Neural cell (in vitro differentiated cells): ENCODE measurements around the gene CUL3. TPM values are rescaled to one million over a fixed set of nuclear protein-coding genes. Genes with fewer than 3 reads are reported as not detected.
"Not testable (repeated sequence)": the region's sequence is repeated elsewhere in the genome, so short reads cannot be mapped to it uniquely, and the experiment has no call there.

Experiments
- H2AFZ ChIP-seq: fragments of 200-600, 300-800 bp; sonication (generic), shearing (Covaris generic); 2 replicates; pipeline ENCODE4 v1.6.0; 2014; ENCODE audit warnings: low read depth, mild to moderate bottlenecking, antibody characterized with exemption, low read length, moderate library complexity
- H3F3A ChIP-seq: fragments of 200-600 bp; shearing (Covaris generic); 2 replicates; pipeline ENCODE4 v1.6.1; 2016; ENCODE audit warnings: mild to moderate bottlenecking, moderate library complexity, mixed read lengths, antibody characterized with exemption, low read length; ENCODE audit not compliant: insufficient read depth, poor library complexity, severe bottlenecking
- H3K27ac ChIP-seq: fragments of 200-600, 300-800 bp; sonication (generic), shearing (Covaris generic); 2 replicates; pipeline ENCODE4 v1.5.1; 2014; ENCODE audit warnings: mild to moderate bottlenecking, low read length, moderate library complexity
- H3K27me3 ChIP-seq: fragments of 300-800, 200-600 bp; sonication (generic), shearing (Covaris generic); 2 replicates; pipeline ENCODE4 v1.6.0; 2014; ENCODE audit warnings: mild to moderate bottlenecking, low read depth, low read length, moderate library complexity; ENCODE audit not compliant: insufficient read depth
- H3K36me3 ChIP-seq: fragments of 300-800, 200-600 bp; sonication (generic), shearing (Covaris generic); 2 replicates; pipeline ENCODE4 v1.5.1; 2014; ENCODE audit warnings: mild to moderate bottlenecking, antibody characterized with exemption, low read length, moderate library complexity; ENCODE audit not compliant: insufficient read depth
- H3K4me2 ChIP-seq: fragments of 300-800, 200-600 bp; sonication (generic), shearing (Covaris generic); 2 replicates; pipeline ENCODE4 v1.6.0; 2014; ENCODE audit warnings: mild to moderate bottlenecking, low read length
- H3K4me3 ChIP-seq: fragments of 300-800, 200-600 bp; sonication (generic), shearing (Covaris generic); 2 replicates; pipeline ENCODE4 v1.5.1; 2014; ENCODE audit warnings: mild to moderate bottlenecking, low read length, moderate library complexity
- H3K79me2 ChIP-seq: fragments of 200-600 bp; shearing (Covaris generic); replicated peaks from 2 replicates; pipeline ENCODE4 v1.6.0; 2014; ENCODE audit warnings: mild to moderate bottlenecking, low read length, moderate library complexity; ENCODE audit not compliant: insufficient read depth
- H3K9ac ChIP-seq: fragments of 300-800, 200-600 bp; sonication (generic), shearing (Covaris generic); 2 replicates; pipeline ENCODE4 v1.6.1; 2016; ENCODE audit warnings: mild to moderate bottlenecking, low read length, mixed read lengths
- H3K9me2 ChIP-seq: fragments of 200-600 bp; shearing (Covaris generic); 2 replicates; pipeline ENCODE4 v1.6.1; 2016; ENCODE audit warnings: mild to moderate bottlenecking, low read length, mixed read lengths; ENCODE audit not compliant: insufficient read depth
- H3K9me3 ChIP-seq: fragments of 200-600, 300-800 bp; sonication (generic), shearing (Covaris generic); 2 replicates; pipeline ENCODE4 v1.6.1; 2016; ENCODE audit warnings: mild to moderate bottlenecking, mixed run types, low read length, moderate library complexity, mixed read lengths
- H4K20me1 ChIP-seq: fragments of 200-600 bp; shearing (Covaris generic); 2 replicates; pipeline ENCODE4 v1.6.1; 2016; ENCODE audit warnings: mild to moderate bottlenecking, mixed run types; ENCODE audit not compliant: insufficient read depth
- CTCF ChIP-seq: fragments of 450-650 bp; IDR thresholded peaks from 2 replicates; pipeline ENCODE4 v1.5.1; 2014; ENCODE audit warnings: antibody characterized with exemption, mild to moderate bottlenecking, moderate library complexity; ENCODE audit not compliant: poor library complexity, severe bottlenecking
- EP300 ChIP-seq: fragments of 450-650 bp; conservative IDR thresholded peaks from 2 replicates; pipeline ENCODE4 v1.6.1; 2014; ENCODE audit warnings: antibody characterized with exemption, mild to moderate bottlenecking, moderate library complexity; ENCODE audit not compliant: poor library complexity, severe bottlenecking
- EZH2 ChIP-seq: fragments of 200-600, 300-800 bp; shearing (Covaris generic), sonication (generic); IDR thresholded peaks from 2 replicates; pipeline ENCODE4 v1.6.1; 2014; ENCODE audit warnings: antibody characterized with exemption, low read length, borderline replicate concordance, mild to moderate bottlenecking; ENCODE audit not compliant: insufficient read depth, poor library complexity, severe bottlenecking
- MXI1 ChIP-seq: fragments of 450-650 bp; conservative IDR thresholded peaks from 2 replicates; pipeline ENCODE4 v1.6.1; 2014; ENCODE audit warnings: antibody characterized with exemption, mild to moderate bottlenecking; ENCODE audit not compliant: poor library complexity, severe bottlenecking
- POLR2AphosphoS5 ChIP-seq: IDR thresholded peaks from 2 replicates; pipeline ENCODE4 v1.6.1; 2012
- RAD21 ChIP-seq: fragments of 450-650 bp; conservative IDR thresholded peaks from 2 replicates; pipeline ENCODE4 v1.6.1; 2014; ENCODE audit warnings: antibody characterized with exemption, mild to moderate bottlenecking, moderate library complexity
- REST ChIP-seq: IDR thresholded peaks from 2 replicates; pipeline ENCODE4 v1.6.1; 2012; ENCODE audit warnings: borderline replicate concordance
- SMC3 ChIP-seq: fragments of 450-650 bp; conservative IDR thresholded peaks from 2 replicates; pipeline ENCODE4 v1.6.1; 2014; ENCODE audit warnings: antibody characterized with exemption, mild to moderate bottlenecking, moderate library complexity; ENCODE audit not compliant: poor library complexity
- TAF1 ChIP-seq: IDR thresholded peaks from 2 replicates; pipeline ENCODE4 v1.6.1; 2012; ENCODE audit warnings: low read depth
- polyA plus RNA-seq: library from polyadenylated mRNA; depleted of rRNA; stranded (reverse); fragments of >200 nt; gene quantifications from 2 replicates; pipeline ENCODE4 v1.2.3, GENCODE V29; 2014

Gene CUL3
- polyA plus RNA-seq, 1 donor from 2014 or later = 53.9 TPM

DNA sequence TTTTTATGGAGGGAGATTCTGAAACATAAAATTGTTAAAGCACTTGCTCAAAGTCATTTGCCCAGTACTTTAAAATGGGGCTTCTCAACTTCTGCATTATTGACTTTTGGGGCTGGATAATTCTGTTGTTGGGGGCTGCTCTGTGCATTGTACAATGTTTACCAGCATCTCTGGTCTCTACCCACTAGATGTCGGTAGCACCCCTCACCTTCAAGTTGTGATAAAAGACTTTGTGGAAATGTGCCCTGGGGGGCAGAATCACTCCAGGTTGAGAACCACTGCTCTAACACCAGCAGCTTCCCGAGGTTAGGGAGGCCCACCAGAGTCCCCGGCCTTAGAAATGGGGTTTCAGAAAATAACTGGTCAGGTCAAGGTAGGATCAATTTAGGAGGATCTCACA lies 26.8 kb upstream of the CUL3 start:
- H3K4me2 ChIP-seq = no peak overlapping the region
- no peak overlapping the region for H2AFZ ChIP-seq
- no peaks in the 10 kb centered on the region for H3K9me2 ChIP-seq
- no peak overlapping the region for H3K4me3 ChIP-seq
- H3K36me3 ChIP-seq = no peaks in the 10 kb centered on the region
- no peaks in the 10 kb centered on the region for H3K27me3 ChIP-seq
- H3F3A ChIP-seq = no peaks in the 10 kb centered on the region
- H3K9me3 ChIP-seq = no peaks in the 10 kb centered on the region
- TF ChIP-seq SMC3 (no peak), REST (no peak), POLR2AphosphoS5 (no peak), CTCF (no peak), RAD21 (no peak), EP300 (no peak), MXI1 (no peak), EZH2 (no peak), TAF1 (no peak)
- no peaks in the 10 kb centered on the region for H3K79me2 ChIP-seq
- H3K9ac ChIP-seq = no peak overlapping the region
- H3K27ac ChIP-seq = no peak overlapping the region
- H4K20me1 ChIP-seq = no peaks in the 10 kb centered on the region

GRCh38 chr2:224608104-224608503 lies 22.9 kb upstream of the CUL3 start:
- Histone ChIP-seq H3K9ac (no peak overlapping the region), H3F3A (no peaks in the 10 kb centered on the region), H3K4me2 (no peak overlapping the region), H3K27ac (no peak overlapping the region), H3K9me3 (no peaks in the 10 kb centered on the region), H3K4me3 (no peak overlapping the region), H3K27me3 (no peaks in the 10 kb centered on the region), H3K79me2 (no peaks in the 10 kb centered on the region), H3K9me2 (no peaks in the 10 kb centered on the region), H4K20me1 (no peaks in the 10 kb centered on the region), H3K36me3 (no peaks in the 10 kb centered on the region), H2AFZ (no peak overlapping the region)
- no peak for TF ChIP-seq MXI1
- no peak for TF ChIP-seq SMC3
- TF ChIP-seq EZH2 = no peak
- no peak for TF ChIP-seq REST
- no peak for TF ChIP-seq TAF1
- no peak for TF ChIP-seq CTCF
- no peak for TF ChIP-seq EP300
- no peak for TF ChIP-seq RAD21
- no peak for TF ChIP-seq POLR2AphosphoS5

DNA sequence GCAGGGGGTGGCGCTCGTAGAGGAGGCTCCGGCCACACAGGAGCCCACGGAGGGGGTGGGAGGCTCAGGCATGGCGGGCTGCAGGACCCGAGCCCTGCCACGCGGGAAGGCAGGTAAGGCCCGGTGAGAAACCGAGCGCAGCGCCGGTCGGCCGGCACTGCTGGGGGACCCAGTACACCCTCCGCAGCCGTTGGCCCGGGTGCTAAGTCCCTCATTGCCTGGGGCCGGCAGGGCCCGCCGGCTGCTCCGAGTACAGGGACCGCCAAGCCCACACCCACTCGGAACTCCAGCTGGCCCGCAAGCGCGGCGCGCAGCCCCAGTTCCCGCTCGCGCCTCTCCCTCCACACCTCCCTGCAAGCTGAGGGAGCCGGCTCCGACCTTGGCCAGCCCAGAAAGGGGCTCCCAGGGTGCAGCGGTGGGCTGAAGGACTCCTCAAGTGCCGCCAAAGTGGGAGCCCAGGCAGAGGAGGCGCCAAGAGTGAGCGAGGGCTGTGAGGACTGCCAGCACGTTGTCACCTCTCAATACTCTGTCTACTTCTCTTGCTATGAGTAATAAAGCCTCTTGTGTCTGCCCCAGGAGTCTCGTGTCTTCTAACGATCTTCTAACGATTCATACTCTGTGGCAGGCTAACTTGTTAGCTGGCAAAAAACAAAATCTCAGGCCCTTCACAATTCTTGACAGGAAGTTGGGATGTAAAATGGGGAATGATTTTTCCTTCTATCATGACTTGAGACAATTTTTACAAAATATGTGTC lies 18.8 kb upstream of the CUL3 start:
- not testable (repeated sequence) for H3F3A ChIP-seq, H4K20me1 ChIP-seq, H3K36me3 ChIP-seq, H3K79me2 ChIP-seq, H2AFZ ChIP-seq, H3K9ac ChIP-seq, H3K4me2 ChIP-seq, H3K4me3 ChIP-seq, H3K9me3 ChIP-seq, H3K27ac ChIP-seq, H3K9me2 ChIP-seq, H3K27me3 ChIP-seq
